SK-N-SH (cell line): ENCODE measurements around the gene SSBP2.

ENCODE experiments used
- EZH2phosphoT487 ChIP-seq: fragments of 200-600 bp; sonication (generic); IDR thresholded peaks from 2 replicates; pipeline ENCODE4 v1.6.1; 2017; ENCODE audit warnings: low read depth, mixed run types, mild to moderate bottlenecking, antibody characterized with exemption, moderate library complexity, borderline replicate concordance
- GABPA ChIP-seq: IDR thresholded peaks from 2 replicates; pipeline ENCODE4 v1.4.0; 2012; ENCODE audit warnings: low read depth, mild to moderate bottlenecking
- IRF3 ChIP-seq: fragments of 150-350 bp; IDR thresholded peaks from 2 replicates; pipeline ENCODE4 v1.6.1; 2016; ENCODE audit warnings: mild to moderate bottlenecking, low read depth, low read length
- RFX5 ChIP-seq: IDR thresholded peaks from 2 replicates; pipeline ENCODE4 v1.6.1; 2012; ENCODE audit warnings: mild to moderate bottlenecking, improper control_type of control experiment, low read length
- TAF1 ChIP-seq: IDR thresholded peaks from 2 replicates; pipeline ENCODE4 v1.6.1; 2012; ENCODE audit warnings: low read depth, mild to moderate bottlenecking, low read length, moderate library complexity, borderline replicate concordance
- YY1 ChIP-seq: IDR thresholded peaks from 2 replicates; pipeline ENCODE4 v1.4.0; 2012; ENCODE audit warnings: low read depth, mild to moderate bottlenecking
- TF ChIP-seq, protein P1 (sequence below): fragments of 200-600 bp; sonication (generic); IDR thresholded peaks from 2 replicates; pipeline ENCODE4 v1.6.1; 2017; ENCODE audit warnings: antibody characterized with exemption, mild to moderate bottlenecking, moderate library complexity

- TF ChIP-seq YY1 (no peak), IRF3 (no peak), TAF1 (no peak), GABPA (no peak), EZH2phosphoT487 (no peak), RFX5 (no peak)
- TF ChIP-seq, protein P1, sequence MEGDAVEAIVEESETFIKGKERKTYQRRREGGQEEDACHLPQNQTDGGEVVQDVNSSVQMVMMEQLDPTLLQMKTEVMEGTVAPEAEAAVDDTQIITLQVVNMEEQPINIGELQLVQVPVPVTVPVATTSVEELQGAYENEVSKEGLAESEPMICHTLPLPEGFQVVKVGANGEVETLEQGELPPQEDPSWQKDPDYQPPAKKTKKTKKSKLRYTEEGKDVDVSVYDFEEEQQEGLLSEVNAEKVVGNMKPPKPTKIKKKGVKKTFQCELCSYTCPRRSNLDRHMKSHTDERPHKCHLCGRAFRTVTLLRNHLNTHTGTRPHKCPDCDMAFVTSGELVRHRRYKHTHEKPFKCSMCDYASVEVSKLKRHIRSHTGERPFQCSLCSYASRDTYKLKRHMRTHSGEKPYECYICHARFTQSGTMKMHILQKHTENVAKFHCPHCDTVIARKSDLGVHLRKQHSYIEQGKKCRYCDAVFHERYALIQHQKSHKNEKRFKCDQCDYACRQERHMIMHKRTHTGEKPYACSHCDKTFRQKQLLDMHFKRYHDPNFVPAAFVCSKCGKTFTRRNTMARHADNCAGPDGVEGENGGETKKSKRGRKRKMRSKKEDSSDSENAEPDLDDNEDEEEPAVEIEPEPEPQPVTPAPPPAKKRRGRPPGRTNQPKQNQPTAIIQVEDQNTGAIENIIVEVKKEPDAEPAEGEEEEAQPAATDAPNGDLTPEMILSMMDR = no peak
These were observed 12.5 kb upstream of the SSBP2 start for GRCh38 chr5:81763294-81763928.
